Measurements from ENCODE around the gene TDP1. TPM values are rescaled to one million over a fixed set of nuclear protein-coding genes. Genes with fewer than 3 reads are reported as not detected.

Gene TDP1
- total RNA-seq, 4 donors from 2014 or later = 2.9 to 8.0 (median 7.3) TPM

DNA sequence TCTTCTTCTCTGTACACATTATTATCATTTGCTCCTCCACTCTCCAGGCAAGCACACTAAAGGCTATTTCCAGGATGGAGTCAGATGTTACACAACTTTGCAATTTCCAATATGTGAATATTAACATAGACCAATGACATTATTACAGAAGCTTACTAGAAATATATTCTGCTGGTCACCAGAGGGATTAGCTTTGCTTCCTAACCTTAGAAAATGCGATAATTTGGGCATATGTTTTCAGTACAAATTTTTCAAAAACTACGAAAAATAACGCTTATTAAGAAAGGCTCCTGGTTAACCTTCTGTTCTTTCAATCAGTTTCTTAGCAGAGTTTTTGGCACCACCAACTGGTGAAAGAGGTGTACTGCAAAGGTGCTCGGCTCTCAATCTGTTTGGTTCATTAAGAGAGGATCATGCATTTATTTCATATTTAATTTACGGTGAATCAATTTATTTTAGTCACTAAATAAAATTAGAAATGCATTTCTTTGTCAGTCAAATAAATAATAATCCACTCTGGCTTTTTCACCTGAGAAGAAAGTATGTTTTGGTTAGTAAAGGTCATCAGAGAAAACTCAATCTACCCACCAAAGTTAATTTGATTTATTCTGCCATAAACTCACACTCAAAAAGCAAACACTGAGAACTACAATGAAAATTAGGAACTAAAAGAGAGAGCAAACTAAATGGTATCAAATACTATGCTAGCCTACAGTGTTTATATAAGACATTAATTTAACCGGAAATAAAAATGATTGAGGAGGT is 40.4 kb upstream of the TDP1 start:
- peaks cover 0 to 4% of the 10 kb centered on the region in 2 donors for H3K4me1 ChIP-seq
- no peaks in the 10 kb centered on the region for H3K27me3 ChIP-seq
- no peak overlapping the region for H3K4me3 ChIP-seq (replicated peaks in 1 of 3)
- H3K27ac ChIP-seq = no peak overlapping the region
- TF ChIP-seq, protein P1, sequence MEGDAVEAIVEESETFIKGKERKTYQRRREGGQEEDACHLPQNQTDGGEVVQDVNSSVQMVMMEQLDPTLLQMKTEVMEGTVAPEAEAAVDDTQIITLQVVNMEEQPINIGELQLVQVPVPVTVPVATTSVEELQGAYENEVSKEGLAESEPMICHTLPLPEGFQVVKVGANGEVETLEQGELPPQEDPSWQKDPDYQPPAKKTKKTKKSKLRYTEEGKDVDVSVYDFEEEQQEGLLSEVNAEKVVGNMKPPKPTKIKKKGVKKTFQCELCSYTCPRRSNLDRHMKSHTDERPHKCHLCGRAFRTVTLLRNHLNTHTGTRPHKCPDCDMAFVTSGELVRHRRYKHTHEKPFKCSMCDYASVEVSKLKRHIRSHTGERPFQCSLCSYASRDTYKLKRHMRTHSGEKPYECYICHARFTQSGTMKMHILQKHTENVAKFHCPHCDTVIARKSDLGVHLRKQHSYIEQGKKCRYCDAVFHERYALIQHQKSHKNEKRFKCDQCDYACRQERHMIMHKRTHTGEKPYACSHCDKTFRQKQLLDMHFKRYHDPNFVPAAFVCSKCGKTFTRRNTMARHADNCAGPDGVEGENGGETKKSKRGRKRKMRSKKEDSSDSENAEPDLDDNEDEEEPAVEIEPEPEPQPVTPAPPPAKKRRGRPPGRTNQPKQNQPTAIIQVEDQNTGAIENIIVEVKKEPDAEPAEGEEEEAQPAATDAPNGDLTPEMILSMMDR (IDR thresholded peaks at IDR 0.05) = peak; percentile 80 to 91 (median 90)
- TF ChIP-seq POLR2A (IDR thresholded peaks at IDR 0.05) = no peak
- WGBS, 2 donors = 19 to 20% methylated on average over 6 of the region's 6 CpGs
- peak; percentile 53 to 62 for DNase-seq
- intact Hi-C loops (cut with DNase I) = no loop called here
- no peaks in the 10 kb centered on the region for H3K9me3 ChIP-seq
- no peaks in the 10 kb centered on the region for H3K36me3 ChIP-seq

DNA sequence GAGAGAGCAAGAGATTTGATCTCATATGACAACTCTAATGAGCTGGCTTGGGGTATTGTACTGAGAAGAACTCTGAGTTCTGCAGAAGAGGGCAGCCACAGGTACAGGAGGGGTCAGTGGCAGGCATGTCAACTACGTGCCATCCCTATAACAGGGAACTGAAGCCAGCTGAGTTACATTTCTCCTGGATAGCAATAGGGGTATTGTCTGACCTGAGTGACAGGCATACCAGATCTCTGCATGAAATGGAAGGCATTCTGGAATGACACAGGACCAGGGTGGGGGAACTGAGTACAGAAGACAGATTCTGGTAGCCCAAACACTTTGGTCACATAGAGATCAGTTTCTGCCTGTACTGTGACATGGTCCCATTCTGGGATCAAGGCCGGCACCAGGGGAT is 37.0 kb upstream of the TDP1 start:
- TF ChIP-seq, protein P1 (IDR thresholded peaks at IDR 0.05) = no peak
- no peak for TF ChIP-seq POLR2A (IDR thresholded peaks at IDR 0.05)
- 93 to 100% methylated on average over 2 of the region's 2 CpGs for whole genome bisulfite sequencing, 2 donors
- Histone ChIP-seq H3K4me3 (replicated peaks in 1 of 3) (no peak overlapping the region), H3K4me1 (no peaks in the 10 kb centered on the region), H3K36me3 (no peaks in the 10 kb centered on the region), H3K27ac (no peak overlapping the region), H3K27me3 (no peaks in the 10 kb centered on the region), H3K9me3 (no peaks in the 10 kb centered on the region)
- no peak for DNase-seq
- intact Hi-C loops (cut with DNase I) = no loop called here

DNA sequence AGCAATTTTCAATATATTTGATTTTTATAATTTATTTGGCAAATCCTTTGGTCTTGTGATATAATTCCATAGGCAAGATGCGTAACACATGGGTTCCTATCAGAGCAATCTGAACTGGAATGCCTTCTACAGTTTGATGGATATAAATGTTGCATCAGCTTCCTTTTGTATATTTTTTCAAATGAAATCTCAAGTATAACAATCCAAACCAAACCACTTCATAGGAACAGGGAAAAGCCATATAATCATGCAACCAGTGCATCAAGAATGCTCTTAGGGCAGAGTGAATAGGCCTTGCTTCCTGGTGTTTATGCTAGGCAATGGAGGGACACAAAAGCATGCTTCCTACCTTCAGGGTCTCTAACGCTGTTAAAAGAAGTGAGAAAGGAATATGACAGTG is 35.7 kb upstream of the TDP1 start:
- WGBS, 2 donors = 79 to 83% methylated on average over 2 of the region's 2 CpGs
- Histone ChIP-seq H3K9me3 (no peaks in the 10 kb centered on the region), H3K27ac (no peak overlapping the region), H3K4me3 (replicated peaks in 1 of 3) (no peak overlapping the region), H3K4me1 (no peaks in the 10 kb centered on the region), H3K27me3 (no peaks in the 10 kb centered on the region), H3K36me3 (peaks cover 0 to 5% of the 10 kb centered on the region in 2 donors)
- intact Hi-C loops (cut with DNase I) = no loop called here
- no peak for TF ChIP-seq POLR2A (IDR thresholded peaks at IDR 0.05)
- TF ChIP-seq, protein P1 (IDR thresholded peaks at IDR 0.05) = no peak
- DNase-seq = no peak

DNA sequence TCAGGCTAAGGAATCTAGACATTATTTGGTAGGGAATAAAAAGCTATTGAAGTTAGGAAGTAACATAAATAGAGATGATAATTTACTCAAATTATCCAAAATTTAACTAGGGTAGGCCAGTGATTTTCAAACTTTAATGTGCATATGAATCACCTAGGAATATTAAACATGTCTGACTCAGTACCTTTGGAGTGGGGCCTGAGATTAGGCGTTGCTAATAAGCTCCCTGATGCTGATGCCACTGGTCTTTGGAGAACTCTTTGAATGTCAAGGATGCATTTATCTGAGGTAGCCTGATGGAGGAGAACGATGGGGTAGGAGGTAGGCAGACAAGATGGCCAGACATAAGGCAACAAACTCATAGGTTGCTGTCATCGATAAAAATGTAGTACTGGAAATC is 34.4 kb upstream of the TDP1 start:
- intact Hi-C loops (cut with DNase I) = no loop called here
- H3K27ac ChIP-seq = no peak overlapping the region
- no peak for DNase-seq
- H3K9me3 ChIP-seq = no peaks in the 10 kb centered on the region
- no peak overlapping the region for H3K4me3 ChIP-seq (replicated peaks in 1 of 3)
- TF ChIP-seq, protein P1 (IDR thresholded peaks at IDR 0.05) = no peak
- no peak for TF ChIP-seq POLR2A (IDR thresholded peaks at IDR 0.05)
- peaks cover 0 to 5% of the 10 kb centered on the region in 2 donors for H3K36me3 ChIP-seq
- no peaks in the 10 kb centered on the region for H3K27me3 ChIP-seq
- H3K4me1 ChIP-seq = no peaks in the 10 kb centered on the region
- WGBS, 2 donors = 94 to 95% methylated on average over 3 of the region's 3 CpGs
